HG03066 (cell line): ENCODE data around the gene CEBPG.

Source experiments
- ATAC-seq: cut with Tn5 transposase; IDR thresholded peaks from one replicate; pipeline ENCODE4 v1.9.1; 2021; ENCODE audit warnings: low read depth; ENCODE audit not compliant: unreplicated experiment

Gene CEBPG

DNA sequence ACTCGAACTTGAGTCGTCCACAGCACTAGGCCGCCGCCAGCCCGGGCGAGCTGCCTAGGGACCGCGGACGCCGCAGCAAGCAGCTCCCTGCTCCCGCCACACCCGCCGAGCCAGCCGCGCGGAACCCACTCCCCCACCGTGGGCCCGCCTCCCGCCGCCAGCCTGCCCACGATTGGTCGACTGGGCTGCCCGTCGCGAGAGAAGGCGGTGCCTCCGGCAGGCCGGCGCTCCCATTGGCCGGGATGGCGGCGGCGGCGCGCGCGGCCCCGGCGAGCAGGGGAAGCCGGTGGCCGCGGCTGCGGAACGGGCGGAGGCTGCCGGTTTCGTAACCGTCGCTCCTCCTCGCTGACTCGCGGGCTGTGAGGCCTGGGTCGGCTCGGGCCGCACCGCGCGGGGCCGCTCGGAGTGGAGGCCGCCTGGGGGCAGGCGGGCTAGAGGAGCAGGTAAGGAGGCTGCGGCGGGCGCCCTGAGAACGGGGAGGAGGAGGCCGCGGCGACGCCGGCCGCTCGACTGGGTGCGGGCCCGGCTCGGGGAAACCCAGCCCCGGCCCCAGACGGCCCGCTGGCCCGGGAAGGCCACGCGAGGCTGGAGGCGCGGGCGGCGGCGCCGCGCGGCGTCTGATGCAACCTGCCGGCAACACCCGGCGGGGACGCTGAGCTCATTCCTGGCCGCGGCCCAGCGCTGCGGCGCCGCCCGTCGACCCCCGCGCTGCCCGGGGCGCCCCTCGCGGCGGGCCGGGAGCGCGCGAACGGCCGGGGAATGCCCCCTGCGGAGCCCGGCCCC is at the start of gene CEBPG:
Gene CEBPG, plus strand, starts transcription at position 257 of the 783 bp plus-strand sequence. CDS start 5,531 bp downstream, outside the sequence.
- ATAC-seq = peak; percentile 84

DNA sequence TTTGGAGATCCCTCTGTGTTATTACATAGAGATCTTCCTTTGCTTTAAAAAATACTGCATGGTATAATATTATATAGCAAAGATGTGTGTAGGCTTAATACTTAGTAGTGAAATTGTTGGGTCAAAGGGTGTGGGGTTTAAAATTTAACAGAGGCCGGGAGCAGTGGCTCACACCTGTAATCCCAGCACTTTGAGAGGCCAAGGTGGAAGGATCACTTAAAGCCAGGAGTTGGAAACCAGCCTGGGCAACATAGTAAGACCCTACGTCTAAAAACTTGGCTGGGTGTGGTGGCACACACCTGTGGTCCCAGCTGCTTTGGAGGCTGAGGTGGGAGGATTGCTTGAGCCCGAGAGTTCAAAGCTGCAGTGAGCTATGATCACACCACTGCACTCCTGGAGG is 48.9 kb upstream of the CEBPG start:
- ATAC-seq = no peak

DNA sequence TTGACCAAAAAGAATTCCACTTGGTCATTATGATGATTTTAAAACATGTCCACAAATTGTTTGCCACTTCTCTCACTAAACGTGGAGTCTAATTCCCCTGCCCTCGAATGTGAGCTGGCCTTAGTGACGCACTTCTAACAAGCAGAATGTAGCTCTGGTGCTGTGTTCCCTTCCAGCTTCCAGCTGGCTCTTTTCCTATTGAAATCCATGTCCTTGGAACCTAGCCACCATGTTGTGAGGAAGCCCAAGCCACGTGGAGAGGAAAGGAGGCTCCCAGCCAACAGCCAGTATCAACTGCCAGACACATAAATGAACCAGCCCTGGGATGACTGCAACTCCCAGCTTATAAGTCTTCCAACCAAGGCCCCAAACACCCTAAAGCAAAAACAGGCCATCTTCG is 47.6 kb upstream of the CEBPG start:
- no peak for ATAC-seq

DNA sequence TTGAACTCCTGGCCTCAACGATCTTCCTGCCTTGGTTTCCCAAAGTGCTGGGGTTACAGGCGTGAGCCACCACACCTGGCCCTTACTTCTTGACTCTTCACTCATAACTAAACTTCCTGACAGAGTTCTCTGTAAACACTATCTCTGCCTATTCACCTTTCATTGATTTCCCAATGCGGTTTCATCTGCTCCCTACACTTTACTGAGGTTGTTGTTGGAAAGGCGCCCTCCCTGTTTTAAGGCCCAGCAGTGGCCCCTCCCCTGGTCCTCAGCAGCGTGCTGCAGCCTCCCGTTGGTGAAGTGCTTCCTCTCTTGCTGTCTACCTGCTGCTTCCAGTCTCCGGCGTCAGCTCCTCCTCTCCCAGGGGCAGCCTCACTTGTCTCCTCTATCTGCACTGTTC is 44.4 kb upstream of the CEBPG start:
- ATAC-seq = no peak

DNA sequence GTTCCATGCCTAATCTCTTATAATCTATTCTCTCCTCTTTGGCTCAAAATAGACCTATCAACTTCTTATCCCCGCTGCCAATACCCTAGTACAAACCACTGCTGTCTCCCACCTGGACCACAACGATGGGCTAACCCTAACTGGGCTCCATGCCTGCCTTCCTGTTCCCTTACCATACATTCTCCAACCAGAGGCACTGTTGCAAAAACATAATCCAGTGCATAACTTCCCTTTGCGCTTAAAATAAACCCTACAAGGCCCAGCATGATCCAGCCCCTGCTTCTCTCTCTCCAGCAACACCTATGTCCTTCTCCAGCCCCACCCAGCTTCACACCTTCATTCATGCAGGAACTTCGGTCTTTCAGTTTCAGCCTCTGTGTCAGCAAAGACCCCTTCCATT is 43.8 kb upstream of the CEBPG start:
- no peak for ATAC-seq

DNA sequence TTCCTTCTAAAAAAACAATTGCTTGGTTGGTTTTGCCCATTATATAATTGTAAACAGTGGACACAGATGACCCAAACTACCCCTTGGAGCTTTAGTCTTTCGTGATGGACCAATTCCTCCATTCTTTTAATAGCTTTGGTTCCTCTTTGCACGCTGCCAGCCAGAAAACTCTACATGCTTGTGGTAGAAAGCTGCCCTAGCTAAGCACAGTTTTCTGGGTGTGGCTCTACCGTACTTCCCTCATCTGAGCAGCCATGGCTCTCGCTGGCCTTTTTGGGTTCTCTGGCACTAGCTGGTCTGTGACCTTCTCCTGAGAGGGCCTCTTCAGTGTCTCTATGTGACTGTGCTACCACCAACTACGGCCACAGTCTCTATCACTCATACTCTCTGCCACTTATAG is 41.3 kb upstream of the CEBPG start:
- ATAC-seq = no peak

DNA sequence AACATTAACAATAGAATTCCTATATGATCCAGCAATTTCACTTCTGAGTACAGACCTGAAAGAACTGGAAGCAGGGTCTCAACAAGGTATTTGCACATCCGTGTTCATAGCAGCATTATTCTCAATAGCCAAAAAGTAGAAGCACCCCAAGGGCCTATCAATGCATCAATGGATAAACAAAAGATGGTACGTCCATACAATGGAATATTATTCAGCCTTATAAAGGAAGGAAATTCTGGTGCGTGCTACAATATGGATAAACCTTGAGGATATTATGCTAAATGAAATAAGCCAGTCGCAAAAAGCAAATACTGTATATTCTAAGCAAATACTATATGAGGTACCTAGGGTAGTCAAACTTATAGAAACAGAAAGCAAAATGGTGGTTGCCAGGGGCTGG is 40.4 kb upstream of the CEBPG start:
- no peak for ATAC-seq

DNA sequence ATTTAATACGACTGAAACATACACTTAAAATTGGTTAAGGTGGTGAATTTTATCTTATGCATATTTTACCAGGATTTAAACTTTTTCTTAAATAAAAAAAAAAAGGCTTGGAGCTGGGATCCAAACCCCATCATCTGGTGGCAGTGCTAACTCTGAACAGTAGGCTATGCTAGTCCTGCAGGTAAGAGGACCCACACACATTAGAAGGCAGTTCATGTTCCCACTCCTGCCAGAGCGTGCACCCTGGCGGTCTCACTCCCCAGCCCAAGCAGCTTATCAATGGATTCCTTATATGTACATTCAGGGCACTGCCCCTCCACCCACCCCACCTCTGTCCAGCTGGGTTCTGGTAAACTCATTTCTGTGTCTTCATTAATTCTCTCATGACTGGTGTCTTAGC is 39.9 kb upstream of the CEBPG start:
- no peak for ATAC-seq

DNA sequence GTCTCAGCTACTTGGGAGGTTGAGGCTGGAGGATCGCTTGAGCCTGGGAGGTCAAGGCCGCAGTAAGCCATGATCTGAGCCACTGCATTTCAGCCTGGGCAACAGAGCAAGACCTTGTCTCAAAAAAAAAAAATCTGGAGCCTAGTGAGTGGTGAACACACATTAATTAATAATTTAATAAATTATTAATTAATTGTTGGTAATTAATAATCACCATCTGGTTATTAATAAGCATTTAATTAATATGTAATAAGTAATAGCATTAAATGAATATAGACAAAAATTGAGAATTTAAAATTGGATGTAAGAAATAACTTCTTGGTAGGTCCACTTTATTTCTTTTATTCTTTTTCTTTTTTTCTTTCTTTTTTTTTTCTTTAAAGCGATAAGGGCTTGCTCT is 39.2 kb upstream of the CEBPG start:
- no peak for ATAC-seq

DNA sequence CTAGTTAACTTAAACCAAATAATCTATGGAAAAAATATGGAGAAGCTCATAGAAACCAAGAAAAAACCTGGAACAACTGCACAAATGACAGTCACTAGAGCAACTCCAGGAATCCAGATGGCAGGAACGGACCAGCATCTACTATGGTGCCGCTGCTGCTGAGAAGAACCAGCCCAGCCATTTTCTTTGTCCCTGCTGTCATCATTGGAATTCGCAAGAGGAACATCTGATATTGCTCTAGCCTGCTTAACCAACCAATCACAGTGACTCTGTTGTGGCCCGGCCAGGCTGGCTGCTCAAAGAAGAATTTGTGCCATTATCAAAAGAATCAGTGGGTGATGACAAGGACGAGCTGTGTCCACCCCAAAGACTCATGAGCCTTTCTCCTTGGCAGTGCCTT is 38.1 kb upstream of the CEBPG start:
- no peak for ATAC-seq

DNA sequence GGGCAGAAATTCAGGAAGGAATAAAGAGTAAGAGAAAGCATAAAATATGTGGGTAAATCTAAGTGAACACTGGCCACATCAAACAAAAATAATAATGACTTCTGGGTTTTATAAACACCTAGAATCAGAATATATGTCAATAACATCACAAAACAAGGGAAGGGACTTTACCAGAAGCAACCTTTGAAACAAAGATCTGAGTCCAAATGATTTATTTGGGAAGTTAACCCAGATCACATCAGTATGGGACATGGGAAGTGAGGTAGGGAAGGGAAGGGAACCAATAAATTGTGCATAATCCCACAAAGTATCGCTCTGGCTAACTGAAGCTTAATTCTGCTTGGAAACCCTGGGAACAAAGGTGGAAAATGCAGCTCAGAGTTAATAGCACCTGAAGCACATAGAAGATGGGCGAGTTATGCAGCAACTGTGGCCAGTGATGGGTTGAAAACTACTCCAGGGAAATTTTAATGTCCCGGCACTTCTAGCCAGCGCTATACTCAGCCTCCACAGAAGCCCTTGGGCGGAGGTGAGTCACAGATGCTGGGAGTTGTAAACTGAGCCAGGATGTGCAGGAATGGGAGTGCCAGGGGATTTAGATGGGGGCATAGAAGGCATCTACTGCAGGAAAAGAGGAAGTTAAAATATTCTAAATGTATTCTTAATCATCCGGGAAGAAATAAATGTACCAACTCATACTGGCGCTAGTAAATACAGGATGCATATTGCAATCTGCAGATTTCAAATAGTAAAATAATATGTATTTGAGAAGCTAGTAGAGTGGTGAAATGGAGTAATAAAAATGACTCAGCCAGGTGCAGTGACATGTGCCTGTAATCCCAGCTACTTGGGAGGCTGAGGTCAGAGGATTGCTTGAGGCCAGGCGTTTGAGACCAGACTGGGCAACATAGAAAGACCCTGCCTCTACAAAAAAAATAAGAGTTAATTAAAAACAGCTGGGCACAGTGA is 34.2 kb upstream of the CEBPG start:
- no peak for ATAC-seq

DNA sequence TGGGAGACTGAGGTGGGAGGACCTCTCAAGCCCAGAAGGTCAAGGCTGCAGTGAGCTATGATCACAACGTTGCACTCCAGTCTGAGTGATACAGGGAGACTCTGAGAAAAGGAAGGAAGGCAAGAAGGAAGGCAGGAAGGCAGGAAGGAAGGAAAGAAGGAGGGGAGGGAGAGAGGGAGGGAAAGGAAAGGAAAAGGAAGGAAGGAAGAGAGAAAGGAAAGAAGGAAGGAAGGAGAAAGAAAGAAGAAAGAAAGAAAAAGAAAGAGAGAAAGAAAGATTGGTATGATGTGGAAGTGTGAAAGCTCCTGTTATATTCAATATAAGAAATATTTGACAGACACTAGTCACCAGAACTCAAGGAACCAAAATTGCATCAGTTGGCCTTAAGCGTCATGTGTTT is 32.5 kb upstream of the CEBPG start:
- no peak for ATAC-seq

DNA sequence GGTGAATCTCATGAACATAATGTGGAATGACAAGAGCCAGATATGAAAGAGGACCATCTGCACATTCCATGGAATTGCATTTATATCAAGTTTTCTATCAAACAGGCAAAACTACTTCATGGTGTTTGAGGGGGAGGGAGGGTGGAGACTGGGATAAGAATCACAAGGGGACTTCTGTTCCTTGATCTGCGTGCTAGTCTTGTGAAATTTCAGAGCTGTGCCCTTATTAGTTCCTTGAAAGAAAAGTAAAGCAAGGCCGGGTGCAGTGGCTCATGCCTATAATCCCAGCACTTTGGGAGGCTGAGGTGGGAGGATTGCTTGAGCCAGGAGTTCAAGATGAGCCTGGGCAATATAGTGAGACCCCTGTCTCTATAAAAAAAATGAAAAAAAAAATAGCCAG is 30.2 kb upstream of the CEBPG start:
- no peak for ATAC-seq

DNA sequence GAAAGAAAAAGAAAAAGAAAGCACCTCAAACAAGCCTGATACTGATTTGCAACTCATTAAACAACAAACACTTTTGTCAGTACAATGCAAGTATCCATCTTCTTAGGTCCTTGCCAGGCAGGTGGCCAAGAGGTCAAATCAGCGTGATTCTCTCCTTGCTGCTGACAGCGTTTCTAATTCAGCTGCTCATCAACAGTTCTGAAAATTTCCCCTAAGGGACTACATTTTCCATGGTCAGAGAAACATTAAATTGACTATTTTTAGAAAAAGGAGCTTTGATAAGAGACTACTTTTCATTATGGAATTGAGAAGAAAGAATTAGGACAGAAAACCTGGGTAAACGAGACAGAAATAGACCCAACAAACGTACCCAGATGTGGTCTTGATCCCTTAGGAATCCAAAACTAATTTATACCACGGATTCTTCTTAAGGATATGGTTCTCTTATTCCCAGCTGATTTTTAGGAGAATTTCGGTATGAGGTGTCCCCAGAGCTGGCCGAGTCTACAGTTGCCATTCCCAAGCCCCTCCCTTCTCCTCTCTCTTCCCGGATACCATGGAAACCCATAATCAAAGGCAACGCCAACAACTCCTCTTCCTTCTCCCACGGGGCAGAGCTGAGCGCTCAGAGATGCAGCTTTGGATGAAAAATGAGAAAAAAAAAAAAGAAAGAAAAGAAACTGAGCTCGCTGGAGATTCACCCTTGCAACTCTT is 29.5 kb upstream of the CEBPG start:
- ATAC-seq = no peak

DNA sequence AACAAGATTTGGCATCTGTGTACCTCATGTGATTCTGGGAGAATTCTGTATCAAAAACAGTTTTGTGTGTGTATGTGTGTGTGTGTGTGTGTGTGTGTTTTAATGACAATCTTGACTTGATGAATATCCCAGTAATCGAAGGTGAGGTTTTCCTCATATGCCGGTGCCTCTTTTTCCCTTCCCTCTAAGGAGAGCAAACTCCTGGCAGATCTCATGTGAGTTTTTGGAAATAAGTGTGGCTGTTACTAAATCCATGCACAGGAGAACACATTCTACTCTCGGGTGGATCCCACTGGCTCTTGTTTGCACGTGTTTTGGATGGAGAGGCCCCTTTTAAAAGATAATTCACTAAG is 29.0 kb upstream of the CEBPG start:
- ATAC-seq = no peak

DNA sequence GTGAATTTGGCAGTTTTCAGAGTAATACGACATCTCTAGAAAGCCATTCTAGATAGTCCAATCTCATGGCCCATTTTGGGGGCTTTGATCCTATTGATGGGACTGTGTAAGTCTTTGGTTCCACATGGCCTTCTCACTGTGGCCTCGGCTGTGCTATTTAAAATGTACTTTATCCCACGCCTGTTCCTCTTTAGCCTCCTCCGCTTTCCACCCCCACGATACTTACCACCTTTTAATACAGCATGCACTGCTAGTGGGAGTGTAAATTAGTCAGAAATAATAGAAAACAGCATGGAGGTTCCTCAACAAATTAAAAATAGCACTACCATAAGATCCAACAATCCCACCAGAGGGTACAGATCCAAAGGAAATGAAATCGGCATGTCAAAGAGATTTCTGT is 28.3 kb upstream of the CEBPG start:
- ATAC-seq = no peak

DNA sequence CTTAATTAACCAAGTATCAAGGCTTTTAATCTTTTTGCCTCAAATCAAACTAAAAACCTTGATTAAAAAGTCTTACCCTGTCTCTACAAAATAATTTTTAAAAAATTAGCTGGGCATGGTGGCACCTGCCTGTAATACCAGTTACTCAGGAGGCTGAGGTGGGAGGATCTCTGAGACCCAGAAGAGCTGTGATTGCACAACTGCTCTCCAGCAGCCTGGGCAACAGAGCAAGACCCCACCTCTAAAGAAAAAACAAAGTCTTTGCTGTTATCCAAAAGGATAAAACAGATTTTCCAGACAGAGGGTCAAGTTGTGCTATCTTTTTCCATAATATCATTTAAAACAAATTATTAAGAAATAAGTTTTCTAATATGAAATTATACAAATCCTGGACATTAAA is 26.8 kb upstream of the CEBPG start:
- ATAC-seq = no peak

DNA sequence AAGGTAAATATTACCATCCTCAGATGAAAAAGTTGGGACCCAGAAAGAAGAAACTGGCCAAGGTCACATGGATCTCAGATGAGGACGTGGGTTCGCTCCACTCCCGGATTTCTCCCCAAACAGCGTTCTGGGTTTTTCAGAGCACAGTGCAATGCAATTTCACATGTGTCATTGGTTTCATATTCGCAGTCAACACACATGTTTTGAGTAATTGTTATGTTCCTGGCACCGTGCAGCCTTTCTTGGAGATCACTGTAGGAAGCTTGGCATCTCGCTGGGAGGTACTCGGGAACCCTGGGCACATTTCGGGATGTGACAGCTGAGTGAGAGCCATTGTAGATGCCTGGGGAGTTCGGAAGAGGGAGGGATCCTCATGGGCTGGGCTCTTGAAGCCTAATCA is 26.2 kb upstream of the CEBPG start:
- ATAC-seq = no peak

DNA sequence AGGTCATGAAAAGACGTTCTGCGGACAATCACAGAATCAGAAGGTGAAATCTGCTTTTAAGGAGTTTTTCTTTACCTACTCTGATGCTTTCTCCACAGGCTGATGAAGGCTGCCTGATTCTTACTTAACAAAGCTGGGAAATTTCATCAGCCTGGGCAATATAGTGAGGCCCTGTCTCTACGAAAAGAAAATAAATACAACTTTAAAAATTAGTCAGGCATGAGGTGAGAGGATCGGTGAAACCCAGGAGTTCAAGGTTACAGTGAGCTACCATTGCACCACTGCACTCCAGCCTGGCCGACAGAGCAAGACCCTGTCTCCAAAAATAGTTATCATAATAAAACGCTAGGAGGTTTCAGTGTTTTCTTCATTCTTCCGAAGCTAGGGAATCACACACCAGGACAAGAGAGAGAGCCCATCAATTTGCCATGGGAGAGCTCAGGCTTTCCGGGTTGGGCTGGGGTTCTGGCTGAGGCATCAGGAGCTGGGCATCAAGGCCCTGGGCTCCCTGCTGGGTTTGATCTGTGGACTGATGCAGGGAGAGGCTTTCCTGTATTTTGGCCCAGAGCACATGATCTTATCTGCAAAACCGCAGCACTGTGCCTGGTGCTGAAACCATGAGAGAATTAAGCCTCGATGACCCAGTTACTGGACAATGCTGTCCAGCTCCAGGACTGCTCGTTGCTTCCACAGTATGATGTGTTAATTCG is 25.1 kb upstream of the CEBPG start:
- ATAC-seq = no peak
